Heart left ventricle (tissue), 16 donors: ENCODE results near the gene LRRTM4. TPM values are rescaled to one million over a fixed set of nuclear protein-coding genes. Genes with fewer than 3 reads are reported as not detected.

ENCODE experiments used
- ATAC-seq, 4 donors: fragments of 200-7000 bp; cut with Tn5 transposase; one replicate each; pipeline ENCODE4 v1.9.1; 2020 to 2022; ENCODE audit warnings: moderate library complexity in 4 of 4, mild to moderate bottlenecking in 3 of 4, moderate number of reproducible peaks in 1 of 4
- DNase-seq, 5 donors: peaks; one replicate each; pipeline ENCODE4 v3.0.0-alpha.2; 2020
- H3K27ac ChIP-seq, 12 donors: fragments of 200-600 bp; sonication (generic) in 4 of 12; one replicate each; pipeline versions ENCODE4 v1.5.0 to v1.8.0; 2016 to 2022; ENCODE audit warnings: mild to moderate bottlenecking in 2 of 12
- H3K27me3 ChIP-seq, 9 donors: fragments of 200-600 bp; sonication (generic) in 2 of 9; one replicate each; pipeline versions ENCODE4 v1.5.1 to v1.8.0; 2016 to 2022; ENCODE audit warnings: mild to moderate bottlenecking in 3 of 9
- H3K36me3 ChIP-seq, 9 donors: fragments of 200-600 bp; sonication (generic) in 2 of 9; one replicate each; pipeline versions ENCODE4 v1.5.0 to v1.8.0; 2018 to 2022; ENCODE audit warnings: mild to moderate bottlenecking in 2 of 9
- H3K4me1 ChIP-seq, 12 donors: fragments of 200-600 bp; sonication (generic) in 4 of 12; one replicate each; pipeline versions ENCODE4 v1.5.0 to v1.8.0; 2016 to 2022; ENCODE audit warnings: mild to moderate bottlenecking in 3 of 12
- H3K4me3 ChIP-seq, 12 donors: fragments of 200-600 bp; sonication (generic) in 4 of 12; one replicate each; pipeline versions ENCODE4 v1.5.0 to v1.8.0; 2017 to 2022; ENCODE audit warnings: mild to moderate bottlenecking in 9 of 12, moderate library complexity in 4 of 12
- H3K9me3 ChIP-seq, 12 donors: fragments of 200-600 bp; sonication (generic) in 4 of 12; one replicate each; pipeline versions ENCODE4 v1.5.0 to v1.8.0; 2016 to 2022; ENCODE audit warnings: mild to moderate bottlenecking in 1 of 12
- POLR2A ChIP-seq, 2 donors: fragments of 450-650 bp; IDR thresholded peaks; one replicate each; pipeline ENCODE4 v1.6.1; 2017; ENCODE audit warnings: antibody characterized with exemption in 2 of 2, mild to moderate bottlenecking in 2 of 2, moderate library complexity in 2 of 2
- WGBS, 4 donors: extraction: QIAGEN DNeasy Blood & Tissue Kit in 2 of 4; methylation state at CpG; one replicate each; pipeline versions ENCODE4 v1.1.5 to v1.1.7; 2013 to 2018; 5-methylcytosine and 5-hydroxymethylcytosine counted together
- intact Hi-C, 10 donors: fragments of 100-400 bp; cut with DNase I; formaldehyde crosslinking; loops; one replicate each; pipeline versions ENCODE4 v1.11.1 to v1.14.2; 2022
- polyA plus RNA-seq, 2 donors: library from polyadenylated mRNA; stranded (reverse); fragments of 200-250 nt; gene quantifications; one replicate each; pipeline ENCODE4 v1.2.3, GENCODE V29; 2013
- total RNA-seq, 9 donors: library from RNA; depleted of rRNA in 2 of 9; stranded (reverse); fragments of >200 nt in 2 of 9; fragmentation: NEBNext Ultra II Directional in 3 of 9; extraction: Animal tissue kit (Norgen Biotek cat#: 25700) in 3 of 9; gene quantifications; one replicate each; pipeline versions ENCODE4 v1.1.0 to v1.2.4, GENCODE V29; 2016 to 2023
- TF ChIP-seq, protein P1 (sequence below), 12 donors: fragments of 200-600 bp; sonication (generic) in 4 of 12; IDR thresholded peaks; one replicate each; pipeline versions ENCODE4 v1.5.0 to v1.8.0; 2018 to 2022; ENCODE audit warnings: antibody characterized with exemption in 12 of 12, mild to moderate bottlenecking in 5 of 12
- donor health status: ischemic (EF 13 %, LVEDD 7.1; RV severe dilation, severe dysfunction).
- donor health status: healthy with polysubstance abuse.
- donor health status: DM: no; HTN: yes; CAD: no.
- donor health status: DM: no; HTN: no; CAD: no.
- donor health status: ischemic (EF 25% LVEDD 6.9; RV normal size, moderate dysfunction).
- donor health status: ischemic (EF 25% LVEDD 5.7; RV mildly dilated, moderate dysfunction).
- donor health status: healthy.
- donor health status: DM: yes; HTN: yes; CAD: no.
- donor health status: ischemic (EF 35%, LVEDD 5.7; RV mildly dilated, moderate dysfunction).
- donor health status: nonischemic (EF 11% LVEDD 7.7; RV severe dilation, severe dysfunction).
- donor health status: DM: yes; HTN: yes; CAD: no.
- donor health status: PGD.
- donor health status: ischemic (EF 29% LVEDD 5.4; RV normal size, mild dysfunction).
- donor health status: nonischemic (EF 23%, LVEDD 6.1; RV moderate dilation, normal function).

The LRRTM4 gene
- total and polyA plus RNA-seq, 11 donors, result 0.15 to 1.3 (median 0.50) TPM; not detected in 1

GRCh38 chr2:77294474-77294873 is 227.7 kb downstream of the LRRTM4 start:
- Histone ChIP-seq H3K27me3 (no peaks in the 10 kb centered on the region), H3K9me3 (no peaks in the 10 kb centered on the region), H3K4me3 (no peak overlapping the region), H3K27ac (no peak overlapping the region), H3K36me3 (no peaks in the 10 kb centered on the region), H3K4me1 (no peaks in the 10 kb centered on the region)
- ATAC-seq (no peak), DNase-seq (no peak)
- intact Hi-C loops, result no loop called here
- 64 to 77% (median 71%) methylated on average over 2 of the region's 2 CpGs for WGBS, 4 donors
- no peak for TF ChIP-seq POLR2A (IDR thresholded peaks at IDR 0.05)
- TF ChIP-seq, protein P1, sequence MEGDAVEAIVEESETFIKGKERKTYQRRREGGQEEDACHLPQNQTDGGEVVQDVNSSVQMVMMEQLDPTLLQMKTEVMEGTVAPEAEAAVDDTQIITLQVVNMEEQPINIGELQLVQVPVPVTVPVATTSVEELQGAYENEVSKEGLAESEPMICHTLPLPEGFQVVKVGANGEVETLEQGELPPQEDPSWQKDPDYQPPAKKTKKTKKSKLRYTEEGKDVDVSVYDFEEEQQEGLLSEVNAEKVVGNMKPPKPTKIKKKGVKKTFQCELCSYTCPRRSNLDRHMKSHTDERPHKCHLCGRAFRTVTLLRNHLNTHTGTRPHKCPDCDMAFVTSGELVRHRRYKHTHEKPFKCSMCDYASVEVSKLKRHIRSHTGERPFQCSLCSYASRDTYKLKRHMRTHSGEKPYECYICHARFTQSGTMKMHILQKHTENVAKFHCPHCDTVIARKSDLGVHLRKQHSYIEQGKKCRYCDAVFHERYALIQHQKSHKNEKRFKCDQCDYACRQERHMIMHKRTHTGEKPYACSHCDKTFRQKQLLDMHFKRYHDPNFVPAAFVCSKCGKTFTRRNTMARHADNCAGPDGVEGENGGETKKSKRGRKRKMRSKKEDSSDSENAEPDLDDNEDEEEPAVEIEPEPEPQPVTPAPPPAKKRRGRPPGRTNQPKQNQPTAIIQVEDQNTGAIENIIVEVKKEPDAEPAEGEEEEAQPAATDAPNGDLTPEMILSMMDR (IDR thresholded peaks at IDR 0.05), result no peak

DNA sequence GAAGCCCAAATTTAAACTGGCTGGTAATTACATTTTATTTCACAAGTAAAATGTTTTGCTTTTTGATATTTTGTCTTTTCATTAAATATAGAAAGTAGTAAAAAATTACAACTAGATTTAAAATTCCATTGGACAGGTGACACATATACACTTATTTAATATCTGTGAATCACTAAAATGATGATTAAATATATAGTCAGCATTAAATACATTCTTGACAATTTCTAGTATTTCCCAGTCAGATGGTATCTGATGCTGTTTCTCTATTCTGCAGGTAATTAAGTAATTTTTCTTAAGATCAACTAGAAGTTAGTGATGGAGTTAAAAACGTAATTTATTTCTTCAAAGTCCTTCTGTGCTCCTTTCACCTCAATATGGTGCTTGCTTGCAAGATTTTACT is 237.8 kb downstream of the LRRTM4 start:
- DNase-seq (no peak), ATAC-seq (no peak)
- Histone ChIP-seq H3K4me3 (no peak overlapping the region), H3K36me3 (no peaks in the 10 kb centered on the region), H3K27ac (no peak overlapping the region), H3K9me3 (peaks cover 0 to 10% (median 0%) of the 10 kb centered on the region in 12 donors), H3K27me3 (no peaks in the 10 kb centered on the region), H3K4me1 (no peaks in the 10 kb centered on the region)
- intact Hi-C loops, result no loop called here
- TF ChIP-seq POLR2A (IDR thresholded peaks at IDR 0.05), result no peak
- TF ChIP-seq, protein P1 (IDR thresholded peaks at IDR 0.05), result no peak
- WGBS, 4 donors, result 41 to 57% (median 51%) methylated on average over 1 of the region's 1 CpG

GRCh38 chr2:77271262-77271661 is 250.9 kb downstream of the LRRTM4 start:
- WGBS, 4 donors, result 85 to 94% (median 92%) methylated on average over 5 of the region's 5 CpGs
- intact Hi-C loops, result no loop called here

GRCh38 chr2:77270433-77270832 is 251.7 kb downstream of the LRRTM4 start:
- DNase-seq (no peak), ATAC-seq (no peak)
- intact Hi-C loops, result no loop called here
- Histone ChIP-seq H3K36me3 (no peaks in the 10 kb centered on the region), H3K4me3 (no peak overlapping the region), H3K27ac (no peak overlapping the region), H3K4me1 (no peaks in the 10 kb centered on the region), H3K9me3 (no peaks in the 10 kb centered on the region), H3K27me3 (no peaks in the 10 kb centered on the region)
- TF ChIP-seq, protein P1 (IDR thresholded peaks at IDR 0.05), result no peak
- TF ChIP-seq POLR2A (IDR thresholded peaks at IDR 0.05), result no peak
- 72 to 81% (median 77%) methylated on average over 3 of the region's 3 CpGs for WGBS, 4 donors

More at GRCh38 chr2:77271262-77271661, 250.9 kb downstream of the LRRTM4 start:
- ATAC-seq, result no peak
- no peaks in the 10 kb centered on the region for H3K4me1 ChIP-seq
- no peaks in the 10 kb centered on the region for H3K27me3 ChIP-seq
- no peak for DNase-seq
- TF ChIP-seq, protein P1 (IDR thresholded peaks at IDR 0.05), result no peak
- no peak for TF ChIP-seq POLR2A (IDR thresholded peaks at IDR 0.05)
- no peaks in the 10 kb centered on the region for H3K9me3 ChIP-seq
- no peaks in the 10 kb centered on the region for H3K36me3 ChIP-seq
- no peak overlapping the region for H3K27ac ChIP-seq
- no peak overlapping the region for H3K4me3 ChIP-seq
